Esophagus (tissue), 2 donors: ENCODE results near the gene TNS1. TPM values are rescaled to one million over a fixed set of nuclear protein-coding genes. Genes with fewer than 3 reads are reported as not detected.
"Not testable (repeated sequence)": the region's sequence is repeated elsewhere in the genome, so short reads cannot be mapped to it uniquely, and the experiment has no call there.

Experiments
- H3K27ac ChIP-seq, 2 donors: one replicate each; pipeline ENCODE4 v1.5.1; 2013; ENCODE audit warnings: low read depth in 2 of 2, mild to moderate bottlenecking in 2 of 2, inconsistent platforms in 1 of 2, low read length in 1 of 2, moderate library complexity in 1 of 2
- H3K27me3 ChIP-seq, 2 donors: one replicate each; pipeline ENCODE4 v1.6.1; 2013; ENCODE audit warnings: low read length in 2 of 2, control low read depth in 1 of 2, mild to moderate bottlenecking in 1 of 2; ENCODE audit not compliant: insufficient read depth in 2 of 2, control insufficient read depth in 1 of 2
- H3K36me3 ChIP-seq, 2 donors: one replicate each; pipeline ENCODE4 v1.6.1; 2013; ENCODE audit warnings: low read length in 1 of 2; ENCODE audit not compliant: control insufficient read depth in 2 of 2, insufficient read depth in 2 of 2
- H3K4me1 ChIP-seq, 2 donors: one replicate each; pipeline ENCODE4 v1.6.1; 2013; ENCODE audit warnings: low read length in 1 of 2; ENCODE audit not compliant: control insufficient read depth in 2 of 2, insufficient read depth in 2 of 2
- H3K4me3 ChIP-seq, 2 donors: one replicate each; pipeline ENCODE4 v1.5.1; 2013; ENCODE audit warnings: low read length in 2 of 2, mild to moderate bottlenecking in 2 of 2, low read depth in 1 of 2, moderate library complexity in 1 of 2
- H3K9me3 ChIP-seq, 2 donors: one replicate each; pipeline ENCODE4 v1.6.1; 2013; ENCODE audit warnings: mild to moderate bottlenecking in 2 of 2, low read depth in 1 of 2, low read length in 1 of 2, moderate library complexity in 1 of 2; ENCODE audit not compliant: control insufficient read depth in 2 of 2, insufficient read depth in 1 of 2
- WGBS, 2 donors: extraction: QIAGEN DNeasy Blood & Tissue Kit; methylation state at CpG; one replicate each; pipeline ENCODE4 v1.1.7; 2013; 5-methylcytosine and 5-hydroxymethylcytosine counted together
- polyA plus RNA-seq, 2 donors: library from polyadenylated mRNA; stranded (reverse); fragments of 200-250 nt; gene quantifications; one replicate each; pipeline ENCODE4 v1.2.3, GENCODE V29; 2013
- donor health status: healthy with polysubstance abuse.
- donor health status: Bipolar disorder and iron deficiency.

TNS1 gene
- polyA plus RNA-seq, 2 donors = 28.3 to 39.0 TPM

GRCh38 chr2:217787160-217787877 lies 215.5 kb downstream of the TNS1 start:
- no peak overlapping the region for H3K27ac ChIP-seq
- H3K4me3 ChIP-seq = no peak overlapping the region
- H3K36me3 ChIP-seq = no peaks in the 10 kb centered on the region
- H3K9me3 ChIP-seq = no peaks in the 10 kb centered on the region
- 96 to 97% methylated on average over 31 to 37 of the region's 37 CpGs for WGBS, 2 donors
- peaks cover 0 to 3% of the 10 kb centered on the region in 2 donors for H3K4me1 ChIP-seq
- H3K27me3 ChIP-seq = no peaks in the 10 kb centered on the region

GRCh38 chr2:217786560-217786959 lies 216.2 kb downstream of the TNS1 start:
- WGBS, 2 donors = 89 to 98% methylated on average over 5 of the region's 5 CpGs
- H3K4me1 ChIP-seq, H3K9me3 ChIP-seq, H3K36me3 ChIP-seq, H3K4me3 ChIP-seq, H3K27ac ChIP-seq, H3K27me3 ChIP-seq: not testable (repeated sequence)

- Histone ChIP-seq H3K4me1 (no peaks in the 10 kb centered on the region), H3K27me3 (no peaks in the 10 kb centered on the region), H3K27ac (no peak overlapping the region), H3K9me3 (no peaks in the 10 kb centered on the region), H3K4me3 (no peak overlapping the region), H3K36me3 (no peaks in the 10 kb centered on the region)
- 15 to 18% methylated on average over 10 of the region's 10 CpGs for WGBS, 2 donors
Measured at GRCh38 chr2:217785544-217786045, 217.2 kb downstream of the TNS1 start.

GRCh38 chr2:217784996-217785543 lies 217.7 kb downstream of the TNS1 start:
- H3K27ac ChIP-seq = no peak overlapping the region
- no peaks in the 10 kb centered on the region for H3K27me3 ChIP-seq
- no peak overlapping the region for H3K4me3 ChIP-seq
- no peaks in the 10 kb centered on the region for H3K9me3 ChIP-seq
- H3K36me3 ChIP-seq = no peaks in the 10 kb centered on the region
- WGBS, 2 donors = 64 to 67% methylated on average over 14 of the region's 14 CpGs
- H3K4me1 ChIP-seq = no peaks in the 10 kb centered on the region

- Histone ChIP-seq H3K4me1 (no peaks in the 10 kb centered on the region), H3K27me3 (no peaks in the 10 kb centered on the region), H3K4me3 (no peak overlapping the region), H3K9me3 (no peaks in the 10 kb centered on the region), H3K27ac (no peak overlapping the region), H3K36me3 (no peaks in the 10 kb centered on the region)
Measured at GRCh38 chr2:217783243-217783642, 219.6 kb downstream of the TNS1 start.

GRCh38 chr2:217777906-217778305 lies 224.9 kb downstream of the TNS1 start:
- Histone ChIP-seq H3K4me3 (no peak overlapping the region), H3K9me3 (no peaks in the 10 kb centered on the region), H3K36me3 (no peaks in the 10 kb centered on the region), H3K27ac (no peak overlapping the region), H3K4me1 (no peaks in the 10 kb centered on the region), H3K27me3 (no peaks in the 10 kb centered on the region)

GRCh38 chr2:217776631-217777030 lies 226.2 kb downstream of the TNS1 start:
- Histone ChIP-seq H3K4me1 (no peaks in the 10 kb centered on the region), H3K27me3 (no peaks in the 10 kb centered on the region), H3K9me3 (no peaks in the 10 kb centered on the region), H3K27ac (no peak overlapping the region), H3K36me3 (no peaks in the 10 kb centered on the region), H3K4me3 (no peak overlapping the region)

GRCh38 chr2:217775920-217776503 lies 226.8 kb downstream of the TNS1 start:
- H3K27me3 ChIP-seq = no peaks in the 10 kb centered on the region
- H3K4me1 ChIP-seq = no peaks in the 10 kb centered on the region
- no peak overlapping the region for H3K4me3 ChIP-seq
- H3K36me3 ChIP-seq = no peaks in the 10 kb centered on the region
- 68% methylated on average over 4 of the region's 4 CpGs for WGBS, 2 donors
- no peaks in the 10 kb centered on the region for H3K9me3 ChIP-seq
- H3K27ac ChIP-seq = no peak overlapping the region

GRCh38 chr2:217774232-217774631 lies 228.6 kb downstream of the TNS1 start:
- WGBS, 2 donors = 69 to 85% methylated on average over 3 of the region's 3 CpGs
- Histone ChIP-seq H3K4me1 (no peaks in the 10 kb centered on the region), H3K36me3 (no peaks in the 10 kb centered on the region), H3K4me3 (no peak overlapping the region), H3K27ac (no peak overlapping the region), H3K27me3 (no peaks in the 10 kb centered on the region), H3K9me3 (no peaks in the 10 kb centered on the region)

- no peaks in the 10 kb centered on the region for H3K4me1 ChIP-seq
- H3K27ac ChIP-seq = no peak overlapping the region
- no peak overlapping the region for H3K4me3 ChIP-seq
- H3K27me3 ChIP-seq = no peaks in the 10 kb centered on the region
- H3K36me3 ChIP-seq = no peaks in the 10 kb centered on the region
- no peaks in the 10 kb centered on the region for H3K9me3 ChIP-seq
Measured at GRCh38 chr2:217773539-217773938, 229.3 kb downstream of the TNS1 start.
